H1 (cell line): Measurements from ENCODE around the gene CACNA2D1. TPM values are rescaled to one million over a fixed set of nuclear protein-coding genes. Genes with fewer than 3 reads are reported as not detected.

Experiments used
- RBBP5 ChIP-seq: IDR thresholded peaks from 2 replicates; pipeline ENCODE4 v1.7.1; 2012; ENCODE audit warnings: low read depth, mild to moderate bottlenecking, inconsistent platforms, low read length, moderate library complexity, borderline replicate concordance
- polyA plus RNA-seq, 7 experiments: library from polyadenylated mRNA; depleted of rRNA in 3 of 7; stranded (reverse) in 5 of 7; unstranded in 2 of 7; fragments of >200 nt in 5 of 7; fragments of 200-250 nt in 2 of 7; gene quantifications; 1 replicate in 5 of 7; 2 replicates in 1 of 7; 4 replicates in 1 of 7; pipeline versions ENCODE4 v1.2.1 to v1.2.3, GENCODE V29; 2011 to 2013; ENCODE audit warnings: missing spikeins in 2 of 7, mixed read lengths in 2 of 7
- total RNA-seq: library from RNA; stranded (reverse); fragmentation: NEBNext Ultra II Directional; extraction: Animal tissue kit (Norgen Biotek cat#: 25700); gene quantifications from 2 replicates; pipeline ENCODE4 v1.2.1, GENCODE V29; 2021

The CACNA2D1 gene
- total and polyA plus RNA-seq, 2 of the 8 experiments (the other 6 are each of a cell fraction or from before 2014, with no cell fraction given), result 4.3 to 27.3 TPM

- TF ChIP-seq RBBP5, result no peak
Measured at GRCh38 chr7:81993186-81993585, 450.4 kb downstream of the CACNA2D1 start (continued).
